Measurements from ENCODE around the gene NOXO1. TPM values are rescaled to one million over a fixed set of nuclear protein-coding genes. Genes with fewer than 3 reads are reported as not detected.
A peak's percentile ranks its signal among the peaks of the same experiment; 100 is the strongest.

Gene NOXO1
- total and polyA plus RNA-seq, 9 of the 15 experiments (the other 6 are each of a cell fraction or from before 2014, with no cell fraction given), result not detected

DNA sequence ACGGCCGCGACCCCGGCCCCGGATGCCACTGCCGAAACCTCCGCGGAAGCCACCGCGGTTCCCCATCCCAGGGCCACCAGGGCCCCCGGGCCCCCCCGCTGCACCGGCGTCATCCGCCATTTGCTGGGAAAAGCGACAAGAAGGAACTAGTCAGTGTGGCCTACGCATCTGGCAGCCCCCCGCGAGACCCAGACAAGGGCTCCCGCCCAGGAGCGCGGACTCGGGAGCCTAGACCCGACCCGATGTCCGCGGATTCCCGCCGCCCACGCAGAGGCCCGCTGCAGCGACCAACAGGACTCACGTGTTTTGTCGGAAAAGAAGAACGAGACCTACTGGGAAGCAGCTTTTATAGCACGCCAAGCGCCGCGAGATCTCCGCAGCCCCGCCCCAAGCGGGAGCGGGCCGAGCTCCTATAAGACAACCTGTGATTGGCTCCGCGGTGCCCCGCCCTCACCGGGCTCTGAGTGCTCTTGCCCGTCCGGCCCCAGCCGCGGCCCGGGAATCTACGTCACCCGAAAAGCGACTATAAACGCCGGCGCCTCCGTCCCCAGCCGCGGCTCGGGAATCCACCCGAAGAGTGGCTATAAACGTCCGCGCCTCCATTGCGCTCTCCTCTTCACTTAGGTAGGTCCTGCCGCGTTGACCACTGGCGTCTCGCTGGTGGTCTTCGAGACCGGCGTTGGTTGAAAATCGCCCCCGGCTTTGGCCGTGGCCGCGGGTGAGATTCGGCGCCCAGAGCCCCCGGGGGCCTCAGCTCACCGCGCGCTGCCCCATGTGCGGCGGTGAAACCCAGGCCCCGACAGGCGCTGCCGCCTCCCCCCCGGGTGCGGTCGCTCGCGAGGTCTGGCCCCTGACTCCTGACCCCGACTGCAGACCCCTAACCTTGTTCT is 16.5 kb downstream of the NOXO1 start, which contains the start of gene RPS2 (continued):
- no peak; the same call in 1 of the 2 replicates for TF ChIP-seq CTBP1 (IDR thresholded peaks at IDR 0.05; ENCODE audit: borderline replicate concordance)
- TF ChIP-seq NR2F6 (CRISPR knock-in tag; IDR thresholded peaks at IDR 0.05), result 0 out of 2 replicates have a peak, but pooled peaks have one; percentile 57
- TF ChIP-seq BDP1 (IDR thresholded peaks at IDR 0.05; ENCODE audit: insufficient read depth, insufficient read length), result no peak
- no peak for TF ChIP-seq RFX5 (IDR thresholded peaks at IDR 0.05; ENCODE audit: low read depth, low read length)
- TF ChIP-seq ZNF436 (CRISPR knock-in tag; IDR thresholded peaks at IDR 0.05), result no peak
- TF ChIP-seq, protein P1, sequence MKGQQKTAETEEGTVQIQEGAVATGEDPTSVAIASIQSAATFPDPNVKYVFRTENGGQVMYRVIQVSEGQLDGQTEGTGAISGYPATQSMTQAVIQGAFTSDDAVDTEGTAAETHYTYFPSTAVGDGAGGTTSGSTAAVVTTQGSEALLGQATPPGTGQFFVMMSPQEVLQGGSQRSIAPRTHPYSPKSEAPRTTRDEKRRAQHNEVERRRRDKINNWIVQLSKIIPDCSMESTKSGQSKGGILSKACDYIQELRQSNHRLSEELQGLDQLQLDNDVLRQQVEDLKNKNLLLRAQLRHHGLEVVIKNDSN (CRISPR knock-in tag; IDR thresholded peaks at IDR 0.05), result no peak
- TF ChIP-seq, protein P2, sequence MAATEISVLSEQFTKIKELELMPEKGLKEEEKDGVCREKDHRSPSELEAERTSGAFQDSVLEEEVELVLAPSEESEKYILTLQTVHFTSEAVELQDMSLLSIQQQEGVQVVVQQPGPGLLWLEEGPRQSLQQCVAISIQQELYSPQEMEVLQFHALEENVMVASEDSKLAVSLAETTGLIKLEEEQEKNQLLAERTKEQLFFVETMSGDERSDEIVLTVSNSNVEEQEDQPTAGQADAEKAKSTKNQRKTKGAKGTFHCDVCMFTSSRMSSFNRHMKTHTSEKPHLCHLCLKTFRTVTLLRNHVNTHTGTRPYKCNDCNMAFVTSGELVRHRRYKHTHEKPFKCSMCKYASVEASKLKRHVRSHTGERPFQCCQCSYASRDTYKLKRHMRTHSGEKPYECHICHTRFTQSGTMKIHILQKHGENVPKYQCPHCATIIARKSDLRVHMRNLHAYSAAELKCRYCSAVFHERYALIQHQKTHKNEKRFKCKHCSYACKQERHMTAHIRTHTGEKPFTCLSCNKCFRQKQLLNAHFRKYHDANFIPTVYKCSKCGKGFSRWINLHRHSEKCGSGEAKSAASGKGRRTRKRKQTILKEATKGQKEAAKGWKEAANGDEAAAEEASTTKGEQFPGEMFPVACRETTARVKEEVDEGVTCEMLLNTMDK (IDR thresholded peaks at IDR 0.05; ENCODE audit: borderline replicate concordance, insufficient read depth, low read depth, low read length, poor library complexity, severe bottlenecking), result no peak
- TF ChIP-seq SP1 (CRISPR knock-in tag; IDR thresholded peaks at IDR 0.05), result peak; percentile 92
- no peak for TF ChIP-seq NFE2L1 (tag; IDR thresholded peaks at IDR 0.05; ENCODE audit: borderline replicate concordance, low read depth)
- TF ChIP-seq HNRNPUL1 (IDR thresholded peaks at IDR 0.05; ENCODE audit: low read length), result no peak
- peak; percentile 96 for TF ChIP-seq PCBP1 (IDR thresholded peaks at IDR 0.05; ENCODE audit: low read depth, low read length, poor library complexity, severe bottlenecking)
- no peak for TF ChIP-seq DDX20 (tag; IDR thresholded peaks at IDR 0.05; ENCODE audit: low read depth)
- TF ChIP-seq ZNF740 (CRISPR knock-in tag; IDR thresholded peaks at IDR 0.05), result peak; percentile 77; the same call in 1 of the 2 replicates
- no peak; a peak in 1 of 4 replicates for TF ChIP-seq ZNF740 (tag; IDR thresholded peaks at IDR 0.05)
- TF ChIP-seq, protein P3, sequence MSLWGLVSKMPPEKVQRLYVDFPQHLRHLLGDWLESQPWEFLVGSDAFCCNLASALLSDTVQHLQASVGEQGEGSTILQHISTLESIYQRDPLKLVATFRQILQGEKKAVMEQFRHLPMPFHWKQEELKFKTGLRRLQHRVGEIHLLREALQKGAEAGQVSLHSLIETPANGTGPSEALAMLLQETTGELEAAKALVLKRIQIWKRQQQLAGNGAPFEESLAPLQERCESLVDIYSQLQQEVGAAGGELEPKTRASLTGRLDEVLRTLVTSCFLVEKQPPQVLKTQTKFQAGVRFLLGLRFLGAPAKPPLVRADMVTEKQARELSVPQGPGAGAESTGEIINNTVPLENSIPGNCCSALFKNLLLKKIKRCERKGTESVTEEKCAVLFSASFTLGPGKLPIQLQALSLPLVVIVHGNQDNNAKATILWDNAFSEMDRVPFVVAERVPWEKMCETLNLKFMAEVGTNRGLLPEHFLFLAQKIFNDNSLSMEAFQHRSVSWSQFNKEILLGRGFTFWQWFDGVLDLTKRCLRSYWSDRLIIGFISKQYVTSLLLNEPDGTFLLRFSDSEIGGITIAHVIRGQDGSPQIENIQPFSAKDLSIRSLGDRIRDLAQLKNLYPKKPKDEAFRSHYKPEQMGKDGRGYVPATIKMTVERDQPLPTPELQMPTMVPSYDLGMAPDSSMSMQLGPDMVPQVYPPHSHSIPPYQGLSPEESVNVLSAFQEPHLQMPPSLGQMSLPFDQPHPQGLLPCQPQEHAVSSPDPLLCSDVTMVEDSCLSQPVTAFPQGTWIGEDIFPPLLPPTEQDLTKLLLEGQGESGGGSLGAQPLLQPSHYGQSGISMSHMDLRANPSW (CRISPR knock-in tag; IDR thresholded peaks at IDR 0.05), result peak; percentile 80; the same call in 1 of the 2 replicates
- no peak for TF ChIP-seq COPS2 (conservative IDR thresholded peaks at IDR 0.05)
- peak; percentile 97 for TF ChIP-seq GTF2A2 (tag; IDR thresholded peaks at IDR 0.05)

All from K562 (cell line).